Ovary (tissue), 9 donors: Measurements from ENCODE around the gene CXCR1. TPM values are rescaled to one million over a fixed set of nuclear protein-coding genes. Genes with fewer than 3 reads are reported as not detected.

Experiments
- DNase-seq, 5 donors: peaks; one replicate each; pipeline ENCODE4 v3.0.0-alpha.2; 2019 to 2020
- H3K27ac ChIP-seq, 2 donors: fragments of 200-600 bp; one replicate each; pipeline versions ENCODE4 v1.5.1 to v1.8.0; 2019 to 2022
- H3K27me3 ChIP-seq: fragments of 200-600 bp; one replicate; pipeline ENCODE4 v1.8.0; 2022
- H3K36me3 ChIP-seq: fragments of 200-600 bp; sonication (generic); one replicate; pipeline ENCODE4 v1.5.1; 2019
- H3K4me1 ChIP-seq: one replicate; pipeline ENCODE4 v1.8.1; 2013; ENCODE audit warnings: mild to moderate bottlenecking, moderate library complexity; ENCODE audit not compliant: insufficient read depth
- H3K4me3 ChIP-seq: fragments of 200-600 bp; sonication (generic); one replicate; pipeline ENCODE4 v1.5.1; 2017
- H3K9me3 ChIP-seq, 2 donors: fragments of 200-600 bp in 1 of 2; sonication (generic) in 1 of 2; one replicate each; pipeline versions ENCODE4 v1.5.1 to v1.8.1; 2013 to 2019; ENCODE audit warnings: mild to moderate bottlenecking in 1 of 2, moderate library complexity in 1 of 2
- EP300 ChIP-seq: sonication (generic); formaldehyde crosslinking; IDR thresholded peaks from one replicate; pipeline ENCODE4 v1.6.1; 2017; ENCODE audit warnings: antibody characterized with exemption
- POLR2A ChIP-seq: fragments of 450-650 bp; IDR thresholded peaks from one replicate; pipeline ENCODE4 v1.6.1; 2017; ENCODE audit warnings: antibody characterized with exemption, mild to moderate bottlenecking, moderate library complexity
- WGBS, 3 donors: extraction: QIAGEN DNeasy Blood & Tissue Kit in 1 of 3; methylation state at CpG; one replicate each; pipeline versions ENCODE4 v1.1.5 to v1.1.7; 2013 to 2017; 5-methylcytosine and 5-hydroxymethylcytosine counted together
- intact Hi-C, 4 donors: fragments of 100-400 bp; cut with DNase I; formaldehyde crosslinking; loops; one replicate each; pipeline versions ENCODE4 v1.11.0 to v1.15.1; 2022 to 2023
- polyA plus RNA-seq, 2 donors: library from polyadenylated mRNA; stranded (reverse); fragments of 200-250 nt in 1 of 2; fragments of 350-450 nt in 1 of 2; fragmentation: Illumina TruSeq in 1 of 2; extraction: RNeasy Lipid Tissue Mini Kit (QIAGEN cat#74804) in 1 of 2; gene quantifications; one replicate each; pipeline ENCODE4 v1.2.3, GENCODE V29; 2013 to 2014
- total RNA-seq, 7 donors: library from RNA; depleted of rRNA in 2 of 7; stranded (reverse); fragments of >200 nt in 2 of 7; fragmentation: NEBNext Ultra II Directional in 3 of 7; extraction: Animal tissue kit (Norgen Biotek cat#: 25700) in 3 of 7; gene quantifications; one replicate each; pipeline versions ENCODE4 v1.1.0 to v1.2.4, GENCODE V29; 2016 to 2023
- TF ChIP-seq, protein P1 (sequence below), 3 donors: fragments of 450-650 bp in 2 of 3; fragments of 200-600 bp in 1 of 3; IDR thresholded peaks; one replicate each; pipeline versions ENCODE4 v1.5.1 to v1.8.0; 2016 to 2022; ENCODE audit warnings: antibody characterized with exemption in 3 of 3, mild to moderate bottlenecking in 1 of 3
- donor health status: DM: no; HTN: no; CAD: no; lungs with moderate emphysema.
- donor health status: DM: no; HTN: no; CAD: no.
- donor health status: Bipolar disorder and iron deficiency.
- donor health status: DM: yes; HTN: yes; CAD: no.
- donor health status: DM: no; HTN: no; CAD: no.
- donor health status: DM: yes; HTN: yes; CAD: no.

The CXCR1 gene
- total and polyA plus RNA-seq, 9 donors = 0.04 to 1.4 (median 0.32) TPM; not detected in 3

GRCh38 chr2:218168635-218169462 lies 2.1 kb upstream of the CXCR1 start:
- Histone ChIP-seq H3K4me1 (no peaks in the 10 kb centered on the region), H3K27me3 (no peaks in the 10 kb centered on the region), H3K4me3 (no peak overlapping the region), H3K36me3 (no peaks in the 10 kb centered on the region), H3K9me3 (no peaks in the 10 kb centered on the region), H3K27ac (no peak overlapping the region)
- TF ChIP-seq EP300 = no peak
- TF ChIP-seq, protein P1, sequence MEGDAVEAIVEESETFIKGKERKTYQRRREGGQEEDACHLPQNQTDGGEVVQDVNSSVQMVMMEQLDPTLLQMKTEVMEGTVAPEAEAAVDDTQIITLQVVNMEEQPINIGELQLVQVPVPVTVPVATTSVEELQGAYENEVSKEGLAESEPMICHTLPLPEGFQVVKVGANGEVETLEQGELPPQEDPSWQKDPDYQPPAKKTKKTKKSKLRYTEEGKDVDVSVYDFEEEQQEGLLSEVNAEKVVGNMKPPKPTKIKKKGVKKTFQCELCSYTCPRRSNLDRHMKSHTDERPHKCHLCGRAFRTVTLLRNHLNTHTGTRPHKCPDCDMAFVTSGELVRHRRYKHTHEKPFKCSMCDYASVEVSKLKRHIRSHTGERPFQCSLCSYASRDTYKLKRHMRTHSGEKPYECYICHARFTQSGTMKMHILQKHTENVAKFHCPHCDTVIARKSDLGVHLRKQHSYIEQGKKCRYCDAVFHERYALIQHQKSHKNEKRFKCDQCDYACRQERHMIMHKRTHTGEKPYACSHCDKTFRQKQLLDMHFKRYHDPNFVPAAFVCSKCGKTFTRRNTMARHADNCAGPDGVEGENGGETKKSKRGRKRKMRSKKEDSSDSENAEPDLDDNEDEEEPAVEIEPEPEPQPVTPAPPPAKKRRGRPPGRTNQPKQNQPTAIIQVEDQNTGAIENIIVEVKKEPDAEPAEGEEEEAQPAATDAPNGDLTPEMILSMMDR (IDR thresholded peaks at IDR 0.05) = peak in 1 of 3 donors; percentile 6
- no peak for TF ChIP-seq POLR2A
- DNase-seq = peak; percentile 18 to 53 (median 36)
- 59 to 63% (median 61%) methylated on average over 9 of the region's 9 CpGs for WGBS, 3 donors
- intact Hi-C loops = no loop called here

GRCh38 chr2:218168016-218168415 lies 1.3 kb upstream of the CXCR1 start:
- Histone ChIP-seq H3K27ac (no peak overlapping the region), H3K4me3 (no peak overlapping the region), H3K36me3 (no peaks in the 10 kb centered on the region), H3K4me1 (no peaks in the 10 kb centered on the region), H3K9me3 (no peaks in the 10 kb centered on the region), H3K27me3 (no peaks in the 10 kb centered on the region)
- no peak for DNase-seq
- 54 to 67% (median 65%) methylated on average over 1 of the region's 1 CpG for WGBS, 3 donors
- intact Hi-C loops = no loop called here
- TF ChIP-seq EP300 = no peak
- TF ChIP-seq, protein P1 (IDR thresholded peaks at IDR 0.05) = no peak
- no peak for TF ChIP-seq POLR2A

DNA sequence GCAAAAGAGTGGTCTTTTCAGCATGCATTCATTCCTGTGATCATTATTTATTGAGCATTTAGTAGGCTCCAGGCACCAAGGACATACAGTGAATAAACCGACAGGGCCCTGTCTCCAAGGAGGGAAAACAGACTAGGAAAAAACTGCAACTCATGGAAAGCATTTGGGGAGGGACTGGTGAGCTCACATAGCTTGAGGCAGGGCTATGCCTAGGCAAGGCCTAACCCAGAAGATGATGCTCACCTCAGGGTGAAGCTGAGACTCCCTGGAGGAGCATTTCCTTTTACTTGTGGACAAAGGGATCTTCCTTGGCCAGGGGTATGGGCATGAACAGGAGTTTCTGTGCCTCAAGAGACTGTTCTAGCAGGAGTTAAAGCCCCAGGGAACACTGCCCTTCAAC lies 3.9 kb downstream of the CXCR1 start:
- H3K36me3 ChIP-seq = no peaks in the 10 kb centered on the region
- no peak overlapping the region for H3K27ac ChIP-seq
- intact Hi-C loops = no loop called here
- TF ChIP-seq POLR2A (no peak), EP300 (no peak)
- TF ChIP-seq, protein P1 (IDR thresholded peaks at IDR 0.05) = no peak
- H3K4me1 ChIP-seq = no peaks in the 10 kb centered on the region
- H3K4me3 ChIP-seq = no peak overlapping the region
- WGBS, 3 donors = 65 to 81% (median 79%) methylated on average over 1 of the region's 1 CpG
- no peak for DNase-seq
- H3K27me3 ChIP-seq = no peaks in the 10 kb centered on the region
- no peaks in the 10 kb centered on the region for H3K9me3 ChIP-seq

- TF ChIP-seq, protein P1 (IDR thresholded peaks at IDR 0.05) = no peak
- no peak for TF ChIP-seq EP300
- no peak for TF ChIP-seq POLR2A
- DNase-seq = no peak
- Histone ChIP-seq H3K4me3 (no peak overlapping the region), H3K27me3 (no peaks in the 10 kb centered on the region), H3K36me3 (no peaks in the 10 kb centered on the region), H3K27ac (no peak overlapping the region), H3K4me1 (no peaks in the 10 kb centered on the region), H3K9me3 (no peaks in the 10 kb centered on the region)
- 76 to 93% (median 78%) methylated on average over 2 of the region's 2 CpGs for WGBS, 3 donors
- intact Hi-C loops = no loop called here
These were observed 5.1 kb downstream of the CXCR1 start for GRCh38 chr2:218161644-218162043.
